Upper lobe of left lung (tissue), 6 donors: ENCODE data around the gene FMN2. TPM values are rescaled to one million over a fixed set of nuclear protein-coding genes. Genes with fewer than 3 reads are reported as not detected.

ENCODE experiments used
- ATAC-seq, 2 donors: fragments of 200-7000 bp; cut with Tn5 transposase; one replicate each; pipeline ENCODE4 v1.9.1; 2022; ENCODE audit warnings: mild to moderate bottlenecking in 2 of 2, moderate library complexity in 2 of 2; ENCODE audit not compliant: low FRiP score in 2 of 2
- DNase-seq, 2 donors: peaks; one replicate each; pipeline ENCODE4 v3.0.0-alpha.2; 2019 to 2020
- H3K27ac ChIP-seq, 4 donors: fragments of 200-600 bp; sonication (generic); one replicate each; pipeline ENCODE4 v1.5.1; 2016 to 2019
- H3K27me3 ChIP-seq, 4 donors: fragments of 200-600 bp; sonication (generic); one replicate each; pipeline ENCODE4 v1.5.1; 2017 to 2019
- H3K36me3 ChIP-seq, 4 donors: fragments of 200-600 bp; sonication (generic); one replicate each; pipeline ENCODE4 v1.5.1; 2016 to 2019
- H3K4me1 ChIP-seq, 4 donors: fragments of 200-600 bp; sonication (generic); one replicate each; pipeline ENCODE4 v1.5.1; 2018 to 2019
- H3K4me3 ChIP-seq, 4 donors: fragments of 200-600 bp; sonication (generic); one replicate each; pipeline ENCODE4 v1.5.1; 2017 to 2019; ENCODE audit warnings: mild to moderate bottlenecking in 2 of 4, moderate library complexity in 1 of 4
- H3K9me3 ChIP-seq, 4 donors: fragments of 200-600 bp; sonication (generic); one replicate each; pipeline ENCODE4 v1.5.1; 2018 to 2019
- EP300 ChIP-seq, 4 donors: sonication (generic); formaldehyde crosslinking; IDR thresholded peaks; one replicate each; pipeline ENCODE4 v1.5.1; 2017; ENCODE audit warnings: antibody characterized with exemption in 4 of 4, control low read depth in 2 of 4
- POLR2A ChIP-seq, 4 donors: fragments of 450-650 bp; IDR thresholded peaks; one replicate each; pipeline ENCODE4 v1.5.1; 2016 to 2017; ENCODE audit warnings: antibody characterized with exemption in 4 of 4, mild to moderate bottlenecking in 2 of 4
- POLR2AphosphoS5 ChIP-seq, 2 donors: sonication (generic); formaldehyde crosslinking; IDR thresholded peaks; one replicate each; pipeline ENCODE4 v1.5.1; 2017; ENCODE audit warnings: antibody characterized with exemption in 2 of 2
- WGBS, 2 donors: methylation state at CpG; one replicate each; pipeline ENCODE4 v1.1.5; 2017 to 2018; 5-methylcytosine and 5-hydroxymethylcytosine counted together
- total RNA-seq, 6 donors: library from RNA; depleted of rRNA in 4 of 6; stranded (reverse); fragments of >200 nt in 4 of 6; gene quantifications; one replicate each; pipeline versions ENCODE4 v1.1.0 to v1.2.1, GENCODE V29; 2016 to 2021
- TF ChIP-seq, protein P1 (sequence below), 6 experiments: fragments of 450-650 bp in 4 of 6; fragments of 200-600 bp in 2 of 6; sonication (generic) in 2 of 6; IDR thresholded peaks; one replicate each; pipeline ENCODE4 v1.5.1; 2016 to 2019; ENCODE audit warnings: antibody characterized with exemption in 6 of 6
- donor health status: DM: no; HTN: no; CAD: no; lungs with moderate emphysema.
- donor health status: DM: no; HTN: yes; CAD: no; lungs with severe emphysema.

FMN2 gene
- total RNA-seq, 6 donors from 2014 or later = 0.06 to 1.0 (median 0.54) TPM; not detected in 1

DNA sequence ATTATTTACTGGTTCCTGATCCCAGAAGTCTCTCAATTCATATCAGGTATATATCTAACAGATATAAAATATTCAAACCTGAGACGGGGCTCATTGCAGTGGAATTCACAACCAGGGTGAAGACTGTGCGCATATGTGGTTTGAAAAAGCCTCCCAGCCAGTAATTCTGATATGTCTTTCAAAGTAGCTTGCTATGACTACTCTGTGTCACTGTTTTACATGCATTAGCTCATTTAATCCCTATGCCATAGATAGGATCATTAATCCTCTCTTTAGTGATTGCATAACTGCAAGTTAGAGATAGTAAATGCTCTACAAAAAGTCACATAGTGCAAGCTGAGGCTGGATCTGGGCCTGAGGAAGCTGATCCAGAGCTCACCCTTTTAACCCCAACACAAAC, 251.4 kb downstream of the FMN2 start:
- WGBS, 2 donors = 44 to 70% methylated on average over 2 of the region's 2 CpGs
- ATAC-seq = no peak
- Histone ChIP-seq H3K4me1 (no peaks in the 10 kb centered on the region), H3K36me3 (no peaks in the 10 kb centered on the region), H3K4me3 (no peak overlapping the region), H3K27me3 (no peaks in the 10 kb centered on the region), H3K9me3 (no peaks in the 10 kb centered on the region), H3K27ac (no peak overlapping the region)
- TF ChIP-seq POLR2A (IDR thresholded peaks at IDR 0.05) = no peak
- TF ChIP-seq, protein P1, sequence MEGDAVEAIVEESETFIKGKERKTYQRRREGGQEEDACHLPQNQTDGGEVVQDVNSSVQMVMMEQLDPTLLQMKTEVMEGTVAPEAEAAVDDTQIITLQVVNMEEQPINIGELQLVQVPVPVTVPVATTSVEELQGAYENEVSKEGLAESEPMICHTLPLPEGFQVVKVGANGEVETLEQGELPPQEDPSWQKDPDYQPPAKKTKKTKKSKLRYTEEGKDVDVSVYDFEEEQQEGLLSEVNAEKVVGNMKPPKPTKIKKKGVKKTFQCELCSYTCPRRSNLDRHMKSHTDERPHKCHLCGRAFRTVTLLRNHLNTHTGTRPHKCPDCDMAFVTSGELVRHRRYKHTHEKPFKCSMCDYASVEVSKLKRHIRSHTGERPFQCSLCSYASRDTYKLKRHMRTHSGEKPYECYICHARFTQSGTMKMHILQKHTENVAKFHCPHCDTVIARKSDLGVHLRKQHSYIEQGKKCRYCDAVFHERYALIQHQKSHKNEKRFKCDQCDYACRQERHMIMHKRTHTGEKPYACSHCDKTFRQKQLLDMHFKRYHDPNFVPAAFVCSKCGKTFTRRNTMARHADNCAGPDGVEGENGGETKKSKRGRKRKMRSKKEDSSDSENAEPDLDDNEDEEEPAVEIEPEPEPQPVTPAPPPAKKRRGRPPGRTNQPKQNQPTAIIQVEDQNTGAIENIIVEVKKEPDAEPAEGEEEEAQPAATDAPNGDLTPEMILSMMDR (IDR thresholded peaks at IDR 0.05) = no peak
- TF ChIP-seq POLR2AphosphoS5 (IDR thresholded peaks at IDR 0.05) = no peak
- TF ChIP-seq EP300 (IDR thresholded peaks at IDR 0.05) = no peak
- no peak for DNase-seq

DNA sequence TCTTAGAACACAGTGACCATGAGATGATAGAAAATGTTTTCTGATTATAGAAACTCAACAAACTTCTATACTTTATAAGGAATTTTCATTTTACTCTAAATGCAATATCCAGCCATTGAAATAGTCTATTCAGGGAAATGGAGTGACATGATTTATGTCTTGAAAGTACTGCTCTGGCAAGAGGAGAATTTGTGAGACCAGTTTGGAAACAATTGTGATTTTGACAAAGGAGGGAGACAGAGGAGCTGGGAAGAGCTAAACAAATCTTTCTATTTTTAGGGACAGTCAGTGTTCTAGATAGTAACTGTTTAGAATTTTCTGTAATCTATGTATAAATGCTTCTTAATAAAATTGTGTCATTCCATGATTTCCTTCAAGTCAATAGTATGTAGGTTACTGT, 252.3 kb downstream of the FMN2 start:
- H3K4me3 ChIP-seq = no peak overlapping the region
- DNase-seq (no peak), ATAC-seq (no peak)
- no peaks in the 10 kb centered on the region for H3K27me3 ChIP-seq
- H3K9me3 ChIP-seq = no peaks in the 10 kb centered on the region
- no peak for TF ChIP-seq POLR2A (IDR thresholded peaks at IDR 0.05)
- TF ChIP-seq EP300 (IDR thresholded peaks at IDR 0.05) = no peak
- no peak for TF ChIP-seq POLR2AphosphoS5 (IDR thresholded peaks at IDR 0.05)
- TF ChIP-seq, protein P1 (IDR thresholded peaks at IDR 0.05) = no peak
- H3K4me1 ChIP-seq = no peaks in the 10 kb centered on the region
- H3K27ac ChIP-seq = no peak overlapping the region
- no peaks in the 10 kb centered on the region for H3K36me3 ChIP-seq

DNA sequence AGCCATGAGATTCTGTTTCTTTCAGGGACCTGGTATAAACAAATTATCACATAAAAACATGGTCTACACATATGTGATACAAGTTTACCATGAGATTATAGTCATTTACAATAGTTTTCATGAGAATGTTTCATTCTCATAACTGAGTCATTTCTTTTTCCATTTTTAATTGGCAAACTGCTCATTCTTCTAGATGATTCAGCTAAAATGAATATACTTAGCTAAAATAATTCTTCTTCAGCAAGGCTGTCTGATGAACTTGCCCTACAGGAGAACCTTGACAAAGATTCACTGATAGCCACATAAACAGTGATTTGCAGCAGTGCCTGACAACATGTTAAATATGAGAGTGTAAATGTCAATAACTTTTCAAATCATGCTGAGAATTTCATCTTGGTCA, 253.2 kb downstream of the FMN2 start:
- H3K4me3 ChIP-seq = no peak overlapping the region
- DNase-seq (no peak), ATAC-seq (no peak)
- H3K27ac ChIP-seq = no peak overlapping the region
- TF ChIP-seq POLR2AphosphoS5 (IDR thresholded peaks at IDR 0.05) = no peak
- TF ChIP-seq, protein P1 (IDR thresholded peaks at IDR 0.05) = no peak
- no peak for TF ChIP-seq EP300 (IDR thresholded peaks at IDR 0.05)
- no peak for TF ChIP-seq POLR2A (IDR thresholded peaks at IDR 0.05)
- no peaks in the 10 kb centered on the region for H3K36me3 ChIP-seq
- H3K4me1 ChIP-seq = no peaks in the 10 kb centered on the region
- H3K9me3 ChIP-seq = no peaks in the 10 kb centered on the region
- H3K27me3 ChIP-seq = no peaks in the 10 kb centered on the region

DNA sequence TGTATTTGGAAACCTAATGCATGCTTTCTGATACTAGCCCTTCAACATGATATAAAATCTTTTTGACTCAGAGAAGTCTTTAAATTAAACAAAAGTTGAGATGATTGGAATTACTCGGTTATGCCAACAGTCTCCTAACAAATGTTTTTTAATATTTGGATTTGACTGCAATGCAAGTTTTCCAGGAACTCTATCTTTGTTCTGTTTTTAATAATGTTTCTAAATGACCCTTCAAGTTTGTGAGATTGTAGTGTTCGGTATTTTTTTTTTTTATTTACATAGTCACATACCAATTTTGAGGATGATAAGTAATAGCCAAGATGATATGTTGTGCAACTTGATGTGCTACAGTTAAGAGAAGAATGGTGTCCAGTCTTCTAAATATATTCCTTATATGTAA, 258.0 kb downstream of the FMN2 start:
- TF ChIP-seq, protein P1 (IDR thresholded peaks at IDR 0.05) = no peak
- TF ChIP-seq EP300 (IDR thresholded peaks at IDR 0.05) (no peak), POLR2AphosphoS5 (IDR thresholded peaks at IDR 0.05) (no peak), POLR2A (IDR thresholded peaks at IDR 0.05) (no peak)
- Histone ChIP-seq H3K27me3 (no peaks in the 10 kb centered on the region), H3K27ac (no peak overlapping the region), H3K4me3 (no peak overlapping the region), H3K36me3 (no peaks in the 10 kb centered on the region), H3K9me3 (no peaks in the 10 kb centered on the region), H3K4me1 (no peaks in the 10 kb centered on the region)
- 41 to 54% methylated on average over 2 of the region's 2 CpGs for WGBS, 2 donors
- no peak for DNase-seq
- ATAC-seq = no peak

DNA sequence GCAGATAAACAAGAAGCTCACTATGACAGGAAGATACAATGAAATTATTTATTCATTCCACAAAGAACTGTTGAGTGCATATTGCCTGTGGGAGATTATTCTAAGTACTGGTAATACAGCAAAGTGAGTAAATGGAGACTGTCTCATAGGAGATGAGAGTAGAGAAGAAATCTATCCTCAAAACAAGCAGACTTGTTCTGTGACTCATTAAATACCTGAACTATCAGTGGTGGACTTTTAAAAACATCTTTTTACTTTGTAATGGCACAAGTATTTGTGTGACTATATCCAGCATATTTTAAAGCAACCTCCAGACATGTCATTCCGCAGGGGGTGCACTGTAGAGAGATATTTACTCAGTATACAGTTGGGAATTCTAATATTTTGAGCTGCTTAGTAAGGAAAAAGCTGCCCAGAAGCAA, 259.2 kb downstream of the FMN2 start:
- DNase-seq = no peak
- ATAC-seq = no peak
- H3K4me3 ChIP-seq = no peak overlapping the region
- no peak overlapping the region for H3K27ac ChIP-seq
- no peaks in the 10 kb centered on the region for H3K36me3 ChIP-seq
- 73 to 88% methylated on average over 1 of the region's 1 CpG for WGBS, 2 donors
- TF ChIP-seq POLR2A (IDR thresholded peaks at IDR 0.05) (no peak), POLR2AphosphoS5 (IDR thresholded peaks at IDR 0.05) (no peak), EP300 (IDR thresholded peaks at IDR 0.05) (no peak)
- TF ChIP-seq, protein P1 (IDR thresholded peaks at IDR 0.05) = no peak
- no peaks in the 10 kb centered on the region for H3K27me3 ChIP-seq
- H3K4me1 ChIP-seq = no peaks in the 10 kb centered on the region
- no peaks in the 10 kb centered on the region for H3K9me3 ChIP-seq
